Right lung (tissue), 5 donors: ENCODE data around the gene DTNA. TPM values are rescaled to one million over a fixed set of nuclear protein-coding genes. Genes with fewer than 3 reads are reported as not detected.
A peak's percentile ranks its signal among the peaks of the same experiment; 100 is the strongest.

Experiments used
- DNase-seq, 2 donors: peaks; one replicate each; pipeline ENCODE4 v3.0.0-alpha.2; 2013
- polyA plus RNA-seq, 5 donors: library from polyadenylated mRNA; unstranded; fragments of 120-200 nt; gene quantifications; one replicate each; pipeline versions ENCODE4 v1.2.1 to v1.2.3, GENCODE V29; 2013; ENCODE audit warnings: inconsistent platforms in 1 of 5, low replicate concordance in 1 of 5; ENCODE audit not compliant: insufficient read length in 5 of 5, insufficient read depth in 1 of 5

Gene DTNA
- polyA plus RNA-seq, 5 donors = 6.6 to 12.4 (median 9.2) TPM

DNA sequence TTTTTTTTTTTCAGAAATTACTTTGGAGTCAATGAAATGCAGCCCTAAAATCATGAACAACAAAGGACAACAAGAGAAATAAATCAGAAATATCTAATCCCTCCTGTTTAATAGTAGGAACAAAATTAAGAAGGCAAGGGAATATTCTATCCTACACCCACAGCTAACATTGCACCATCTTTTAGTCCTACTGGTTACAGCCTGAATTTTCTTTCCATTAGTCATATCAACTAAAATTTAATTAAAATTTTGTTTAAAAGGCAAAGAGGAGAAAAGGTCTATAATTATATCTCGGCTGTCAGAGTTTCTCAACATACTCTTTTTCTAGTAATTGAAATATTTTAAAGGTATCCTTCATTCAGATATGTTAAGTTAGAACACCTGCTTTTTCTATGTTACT, 61.9 kb downstream of the DTNA start:
- DNase-seq = no peak

DNA sequence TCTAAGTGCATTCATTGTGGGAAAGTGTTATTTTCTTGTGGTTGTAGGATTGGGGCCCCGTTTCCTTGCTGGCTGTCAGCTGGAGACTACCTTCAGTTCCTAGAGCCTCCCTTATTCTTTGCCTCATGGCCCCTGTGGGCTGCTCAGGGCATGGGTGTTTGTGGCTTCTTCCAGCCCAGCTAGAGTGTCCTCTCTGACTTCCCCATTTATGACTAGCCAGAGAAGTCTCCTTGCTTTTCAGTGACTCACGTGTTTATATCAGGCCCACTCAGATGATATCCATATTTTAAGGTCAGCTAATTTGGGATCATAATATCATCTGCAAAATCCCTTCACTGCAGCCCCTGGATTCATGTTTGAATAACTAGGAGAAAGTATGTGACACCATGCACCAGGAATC, 62.8 kb downstream of the DTNA start:
- no peak for DNase-seq

DNA sequence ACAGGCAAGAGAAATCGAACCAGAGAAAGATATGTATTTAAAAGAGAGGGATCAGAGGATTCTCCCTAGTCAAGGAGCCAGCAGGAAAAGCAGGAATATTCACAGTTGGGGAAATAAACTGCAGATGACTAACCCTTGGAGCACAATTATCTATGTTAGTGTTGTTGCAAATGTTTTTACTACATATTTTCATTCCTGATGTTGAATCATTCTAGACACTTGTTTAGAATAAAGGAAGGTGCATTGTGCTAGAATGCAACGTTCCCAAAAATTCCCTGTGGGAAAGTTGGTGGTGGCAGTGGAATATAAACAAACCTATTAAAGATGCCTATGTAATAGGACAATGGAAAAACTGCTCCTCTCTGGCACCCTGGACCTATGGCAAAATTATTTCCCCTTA, 63.3 kb downstream of the DTNA start:
- no peak for DNase-seq

DNA sequence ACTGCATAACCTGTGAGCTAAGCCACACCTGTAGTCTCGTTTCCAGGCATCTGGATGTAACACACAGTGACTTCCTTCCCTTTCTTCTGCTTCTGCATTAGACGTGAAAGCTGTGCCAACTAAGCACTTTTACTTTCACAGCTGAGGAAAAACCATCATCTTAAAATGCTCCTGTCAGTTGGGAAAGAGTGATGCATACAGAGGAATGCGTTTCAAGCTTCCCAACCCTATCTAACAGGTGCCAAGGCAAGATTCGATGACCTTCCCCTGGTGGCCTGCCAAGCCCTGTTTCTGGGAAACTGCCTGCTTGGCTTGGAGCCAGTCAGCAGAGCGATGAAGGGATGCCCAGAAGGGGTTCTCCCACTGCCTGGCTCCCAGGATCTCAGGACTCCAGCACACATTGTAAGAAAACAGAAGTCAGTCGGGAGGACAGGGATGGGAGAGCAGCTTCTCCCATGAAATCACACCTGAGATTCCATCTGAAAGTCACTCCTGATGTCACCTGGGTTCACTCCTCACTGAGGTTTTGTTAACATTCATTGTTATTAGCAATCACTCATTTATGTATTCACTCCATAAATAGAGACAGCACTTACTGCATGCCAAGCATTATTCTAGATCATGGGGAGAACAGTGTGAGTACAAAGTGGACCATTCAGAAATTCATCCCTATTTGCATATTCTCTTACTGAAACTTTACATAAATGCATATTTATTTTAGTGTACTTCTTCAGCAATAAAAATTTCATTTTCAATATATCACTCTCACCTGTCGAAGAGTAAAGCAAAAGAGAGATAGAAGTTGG, 64.1 kb downstream of the DTNA start:
- DNase-seq = no peak

DNA sequence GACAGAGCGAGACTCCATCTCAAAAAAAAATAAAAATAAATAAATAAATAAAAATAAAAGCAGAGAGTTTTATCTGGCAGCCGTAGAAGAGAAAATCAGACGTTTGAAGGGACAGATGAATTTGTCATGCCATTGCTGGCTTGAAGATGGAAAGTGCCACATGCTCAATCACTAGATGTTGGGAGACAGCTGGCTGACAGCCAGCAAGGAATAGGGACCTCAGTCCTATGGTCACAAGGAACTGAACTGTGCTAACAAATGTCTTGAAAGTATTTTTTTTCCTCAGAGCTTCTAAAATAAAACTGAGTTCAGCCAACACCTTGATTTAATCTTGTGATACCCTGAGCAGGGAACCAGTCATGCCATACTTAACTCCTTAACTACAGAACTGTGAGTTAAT, 65.4 kb downstream of the DTNA start:
- no peak for DNase-seq

DNA sequence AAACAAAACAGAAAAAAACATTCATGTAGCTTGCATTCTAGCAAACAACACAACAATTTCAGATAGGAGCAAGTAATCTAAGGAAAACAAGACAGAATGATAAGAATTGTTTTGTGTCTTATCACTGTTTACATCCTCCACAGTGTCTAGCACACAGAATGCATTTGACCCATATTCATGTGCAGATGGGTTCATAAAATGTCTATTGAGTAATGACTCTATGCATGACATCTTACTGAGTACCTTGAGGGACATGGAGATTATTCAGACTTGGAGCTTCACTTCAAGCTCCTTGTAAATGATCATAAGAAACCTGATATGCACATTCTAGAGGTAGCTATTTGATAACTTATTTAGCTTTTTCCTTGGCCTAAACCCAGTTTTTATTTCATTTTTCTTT, 69.0 kb downstream of the DTNA start:
- DNase-seq = no peak

DNA sequence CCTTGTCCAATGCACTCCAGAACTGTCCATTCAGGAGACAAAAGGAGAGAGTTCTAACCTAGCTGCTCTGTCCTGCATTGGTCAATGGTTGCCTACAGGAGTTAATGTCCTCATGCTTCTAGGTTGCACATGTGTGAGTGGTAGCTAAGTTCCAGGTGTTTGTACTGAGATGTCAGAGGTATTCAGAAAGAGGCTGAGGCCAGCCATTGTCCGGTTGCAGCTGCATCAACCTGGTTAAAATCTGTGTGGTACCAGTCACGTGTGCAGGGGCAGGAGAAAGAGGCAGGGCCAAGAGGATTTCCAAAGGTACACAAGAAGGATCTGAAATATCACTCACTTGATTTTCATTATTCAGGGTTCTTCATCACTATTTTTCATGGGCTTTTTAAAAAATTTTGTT, 70.8 kb downstream of the DTNA start:
- DNase-seq = no peak

DNA sequence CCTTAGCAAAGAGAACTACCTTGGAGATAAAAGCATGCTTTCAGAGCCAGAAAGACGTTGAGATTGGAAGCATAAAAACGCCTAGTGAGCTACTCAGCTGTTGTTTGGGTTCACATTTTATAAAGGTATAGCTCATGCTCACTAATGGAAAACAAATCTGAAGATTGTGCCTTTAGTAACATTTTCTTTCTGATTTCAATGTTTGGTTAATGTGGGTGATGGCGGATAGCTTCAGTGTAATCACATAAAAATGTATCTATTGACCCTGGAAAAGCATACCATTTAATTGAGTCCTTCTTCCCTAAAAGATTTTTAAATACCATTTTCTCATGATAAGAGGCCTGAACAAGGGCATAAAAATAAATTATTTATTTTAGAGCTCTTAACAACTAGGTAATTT, 73.4 kb downstream of the DTNA start:
- DNase-seq = no peak

DNA sequence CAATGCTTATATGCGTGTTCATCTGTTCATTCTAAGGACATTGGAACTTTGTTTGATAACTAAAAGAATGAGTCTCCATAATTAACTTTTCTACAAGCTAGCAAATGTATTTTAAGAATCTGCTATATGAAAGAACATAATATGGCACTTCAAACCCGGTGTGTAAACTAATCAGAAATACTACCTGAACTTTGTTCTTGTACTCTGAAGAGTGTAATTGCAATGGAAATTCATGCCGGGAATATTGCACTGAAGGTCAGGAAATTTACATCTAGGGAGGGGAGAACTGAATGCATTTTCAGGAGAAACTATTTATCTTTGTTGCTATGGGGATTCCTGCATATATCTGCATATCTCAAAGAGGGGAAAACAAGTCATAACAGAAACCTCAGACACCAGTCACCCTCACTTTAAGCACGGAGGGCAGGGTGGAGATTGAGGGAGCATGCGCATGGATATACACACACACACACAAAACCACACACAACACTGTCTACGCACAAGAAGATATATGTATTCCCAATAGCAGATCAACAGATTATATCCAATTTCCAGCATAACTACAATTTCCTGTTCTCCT, 76.2 kb downstream of the DTNA start:
- no peak for DNase-seq

DNA sequence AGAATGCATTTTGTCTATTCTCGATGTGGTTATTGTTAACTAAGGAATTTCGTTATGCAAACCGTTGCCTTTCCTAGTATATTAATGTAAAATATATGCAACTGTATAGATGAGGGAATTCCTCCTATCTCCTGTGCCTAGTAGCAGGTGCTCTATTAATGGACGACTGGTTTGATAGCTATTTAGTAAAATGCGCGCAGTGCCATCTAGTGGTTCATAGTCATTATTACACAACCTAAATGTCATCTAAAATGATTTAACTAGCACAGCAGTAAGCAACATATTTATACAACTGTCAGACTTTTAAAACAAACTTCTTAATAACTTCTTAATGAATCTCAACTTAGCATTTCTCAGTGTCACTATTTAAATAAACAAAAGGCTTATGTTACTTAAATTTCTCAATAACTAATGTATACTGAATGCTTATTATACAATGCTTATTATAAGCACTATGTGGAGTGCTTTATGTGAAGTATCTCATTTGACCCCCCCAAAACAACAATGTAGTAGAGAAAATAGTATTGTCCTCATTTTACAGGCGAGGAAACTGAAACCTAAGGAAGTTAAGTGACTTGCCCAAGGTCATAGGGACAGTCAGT, 77.9 kb downstream of the DTNA start:
- peak in 1 of 2 donors; percentile 64 for DNase-seq

DNA sequence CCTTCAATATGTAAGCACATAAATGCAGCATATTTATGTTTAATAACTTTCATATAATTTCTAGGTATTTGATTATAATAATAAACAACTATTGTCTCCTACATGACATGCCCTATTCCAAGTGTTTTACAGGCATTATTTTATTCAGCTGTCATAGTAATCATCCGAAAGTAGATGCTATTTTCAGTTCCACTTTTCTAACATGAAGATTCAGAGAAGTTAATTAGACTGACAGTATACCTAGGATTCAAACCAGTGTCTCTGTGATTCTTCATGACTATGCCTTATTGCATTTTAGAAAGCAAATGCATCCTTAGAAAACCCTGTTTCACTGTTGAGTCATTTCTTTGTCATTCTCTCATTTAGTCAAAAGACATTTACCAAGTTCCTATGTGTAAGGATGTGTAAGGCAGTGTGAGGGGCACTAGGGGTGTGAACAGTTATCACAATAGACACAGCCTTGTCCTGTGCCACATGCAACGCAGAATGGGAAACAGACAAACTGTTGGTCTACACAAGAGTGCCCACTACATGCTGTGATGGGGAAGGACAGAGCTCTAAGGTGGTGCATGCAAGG, 79.8 kb downstream of the DTNA start:
- DNase-seq = no peak

DNA sequence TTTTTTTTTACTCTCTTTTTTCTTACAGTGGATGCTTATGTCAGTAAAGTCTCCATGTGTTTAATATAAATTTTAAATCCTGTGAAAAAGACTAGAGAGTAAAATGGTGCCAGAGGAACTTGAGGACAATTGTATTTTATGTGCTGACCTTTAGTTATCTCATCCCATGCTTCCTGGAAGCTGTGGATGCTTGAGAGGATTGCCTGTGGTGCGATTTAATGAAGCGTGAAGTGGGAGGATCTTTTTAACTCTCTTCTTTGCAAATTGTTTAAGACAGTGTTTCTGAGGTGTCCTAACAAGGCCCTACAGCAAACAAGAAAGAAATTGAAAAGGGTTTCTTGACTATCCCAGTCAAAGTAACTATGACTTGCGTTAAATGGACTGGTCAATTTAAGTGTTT, 84.2 kb downstream of the DTNA start:
- no peak for DNase-seq

DNA sequence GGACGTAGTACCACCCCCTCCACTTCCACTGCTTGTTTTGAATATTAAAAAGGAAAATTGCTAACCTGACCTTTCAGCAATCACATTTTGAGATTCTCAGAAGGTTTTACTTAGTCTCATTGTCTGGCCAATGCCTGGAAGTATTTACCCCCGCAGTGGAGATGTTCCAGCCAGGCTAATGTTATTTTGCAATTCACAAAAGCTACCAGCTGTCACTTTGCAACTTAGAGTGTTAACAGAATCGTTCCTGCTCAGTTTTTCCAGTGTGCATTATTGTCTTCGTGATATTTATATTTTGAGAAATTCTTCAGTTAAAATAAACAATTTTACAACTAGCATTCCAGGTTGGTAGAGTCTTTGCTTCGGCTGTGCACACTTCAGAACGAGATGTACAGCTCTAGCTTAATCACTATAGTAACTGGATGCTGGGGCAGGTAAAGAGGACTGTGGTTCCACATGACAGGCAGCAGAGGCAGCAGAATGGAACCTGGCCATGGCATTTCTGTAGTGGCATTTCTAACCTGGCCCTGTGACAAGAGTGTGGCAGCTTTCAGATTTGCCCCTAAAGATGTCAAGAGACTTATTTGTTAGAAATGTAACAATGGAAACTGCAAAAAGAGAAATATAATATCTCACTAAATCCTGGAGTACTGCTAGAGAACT, 85.1 kb downstream of the DTNA start:
- DNase-seq = no peak

DNA sequence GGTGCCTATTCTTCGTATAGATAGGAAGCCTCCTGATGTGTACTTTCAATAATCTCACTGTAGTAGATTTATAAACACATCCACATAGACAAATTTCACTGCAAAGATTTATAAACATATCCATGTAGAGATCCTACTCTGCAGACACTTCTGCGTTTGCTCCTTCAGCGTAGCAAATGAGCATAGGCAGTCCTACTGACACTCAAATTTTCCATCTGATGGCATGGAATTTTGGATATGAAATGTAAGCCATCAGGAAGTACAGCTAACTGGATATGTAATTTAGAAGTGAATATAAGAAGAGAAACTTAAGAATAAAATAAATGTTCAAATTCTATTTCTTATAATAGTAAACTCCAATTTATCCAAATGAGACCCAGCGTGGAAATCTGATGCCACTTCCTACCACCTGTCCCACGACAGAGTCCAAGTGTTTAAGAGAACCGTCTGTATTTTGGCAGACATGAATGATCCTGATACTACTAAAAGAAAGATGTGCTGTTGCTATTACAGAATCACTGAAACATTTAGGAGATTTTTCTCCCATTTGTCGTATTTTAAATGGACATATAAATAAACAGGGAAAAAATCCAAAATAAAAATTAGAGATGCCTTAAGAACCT, 86.0 kb downstream of the DTNA start:
- no peak for DNase-seq

DNA sequence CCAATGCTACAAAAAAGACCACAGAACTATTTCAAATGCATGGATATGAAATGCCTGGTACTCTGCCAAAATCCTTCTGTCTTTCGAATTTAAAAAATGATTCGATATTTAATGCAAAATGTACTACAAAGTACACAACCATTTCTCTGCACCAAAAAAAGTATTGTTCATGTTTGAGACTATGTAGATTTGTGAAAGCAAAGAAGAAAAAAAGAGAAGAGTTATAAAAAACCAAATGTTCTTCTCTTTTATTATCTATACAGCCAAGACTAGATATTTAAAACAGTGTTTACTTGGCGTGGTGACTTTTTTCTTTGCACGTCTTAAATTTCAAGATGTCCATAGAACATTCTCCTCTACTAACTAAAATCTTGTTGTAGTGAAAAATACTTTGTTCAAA, 89.2 kb downstream of the DTNA start:
- no peak for DNase-seq

DNA sequence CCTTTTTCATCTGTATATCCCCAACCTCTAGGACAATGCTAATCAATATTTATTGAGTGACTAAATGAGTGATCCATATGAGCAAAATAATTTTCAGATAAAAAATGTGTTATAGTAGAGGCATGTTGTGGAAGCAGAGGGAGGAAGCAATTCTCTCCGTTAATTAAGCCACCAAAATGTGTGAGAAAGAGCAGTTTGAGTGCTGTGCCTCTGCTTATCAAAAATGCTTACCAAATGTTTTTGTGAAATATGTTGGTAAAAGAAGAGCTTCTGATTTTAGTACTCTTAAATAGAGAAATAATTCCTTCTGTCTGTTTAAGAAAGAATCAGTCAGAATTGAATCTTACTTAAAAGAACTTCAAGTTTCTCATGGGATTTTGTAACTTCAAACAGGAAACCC, 90.3 kb downstream of the DTNA start:
- no peak for DNase-seq

DNA sequence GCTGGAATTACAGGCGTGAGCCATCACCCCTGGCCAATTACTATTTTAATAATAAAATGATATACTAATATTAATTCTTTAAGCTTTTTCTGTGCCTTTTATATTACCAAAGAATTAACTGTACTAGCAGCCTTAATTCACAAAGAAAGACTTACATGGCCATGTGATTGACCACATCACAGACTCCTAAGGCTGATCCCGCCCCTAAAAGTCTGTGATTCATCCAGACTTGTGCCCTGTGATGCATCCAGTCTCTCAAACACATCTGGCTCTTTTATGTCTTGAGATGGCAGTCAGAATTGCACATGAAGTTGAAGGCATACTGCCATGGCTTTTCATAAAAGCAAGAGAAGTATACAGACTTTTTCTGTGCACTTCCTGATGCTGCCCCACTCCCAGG, 91.7 kb downstream of the DTNA start:
- DNase-seq = no peak

DNA sequence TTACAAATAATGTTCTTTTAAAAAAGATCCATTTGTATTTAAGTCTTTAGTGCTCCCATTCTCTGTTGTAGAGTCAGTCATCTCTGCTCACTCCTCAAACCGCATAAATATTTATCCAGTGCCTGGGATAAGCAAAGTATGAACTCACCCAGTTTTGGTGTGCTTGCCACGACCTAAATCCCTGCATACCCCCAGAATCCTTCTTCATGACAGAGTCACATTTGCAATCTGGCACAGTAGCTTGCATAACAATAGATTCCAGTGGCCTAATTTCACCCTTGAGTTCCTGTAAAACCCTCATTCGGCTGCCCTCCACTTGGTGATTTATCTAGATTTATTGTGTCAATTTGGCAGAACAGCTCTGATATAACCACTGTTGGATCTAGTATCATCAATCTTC, 92.9 kb downstream of the DTNA start:
- DNase-seq = no peak

DNA sequence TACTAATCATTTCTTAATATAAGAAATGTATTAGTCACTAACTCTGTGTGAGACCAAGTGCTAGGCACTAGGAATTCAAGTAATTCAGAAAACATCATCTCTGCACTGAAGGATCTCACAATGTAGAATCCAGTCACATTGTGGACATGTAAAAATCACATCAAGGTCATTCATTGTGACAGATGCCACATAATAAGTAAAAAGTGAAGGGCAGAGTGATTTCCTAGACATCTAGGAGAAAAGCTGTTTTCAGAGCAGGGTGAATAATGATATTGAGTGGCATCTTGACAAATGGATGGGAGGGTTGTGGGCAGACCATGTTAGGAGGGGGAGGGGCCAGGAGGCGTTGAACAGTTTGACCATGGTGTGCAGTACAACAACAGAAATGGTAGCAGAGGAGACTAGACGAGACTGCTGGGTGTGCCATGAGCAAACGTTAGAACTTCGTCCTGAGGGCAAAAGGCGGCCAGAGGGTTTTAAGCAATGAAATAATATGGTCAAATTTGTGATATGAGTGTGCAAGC, 93.8 kb downstream of the DTNA start:
- DNase-seq = no peak

DNA sequence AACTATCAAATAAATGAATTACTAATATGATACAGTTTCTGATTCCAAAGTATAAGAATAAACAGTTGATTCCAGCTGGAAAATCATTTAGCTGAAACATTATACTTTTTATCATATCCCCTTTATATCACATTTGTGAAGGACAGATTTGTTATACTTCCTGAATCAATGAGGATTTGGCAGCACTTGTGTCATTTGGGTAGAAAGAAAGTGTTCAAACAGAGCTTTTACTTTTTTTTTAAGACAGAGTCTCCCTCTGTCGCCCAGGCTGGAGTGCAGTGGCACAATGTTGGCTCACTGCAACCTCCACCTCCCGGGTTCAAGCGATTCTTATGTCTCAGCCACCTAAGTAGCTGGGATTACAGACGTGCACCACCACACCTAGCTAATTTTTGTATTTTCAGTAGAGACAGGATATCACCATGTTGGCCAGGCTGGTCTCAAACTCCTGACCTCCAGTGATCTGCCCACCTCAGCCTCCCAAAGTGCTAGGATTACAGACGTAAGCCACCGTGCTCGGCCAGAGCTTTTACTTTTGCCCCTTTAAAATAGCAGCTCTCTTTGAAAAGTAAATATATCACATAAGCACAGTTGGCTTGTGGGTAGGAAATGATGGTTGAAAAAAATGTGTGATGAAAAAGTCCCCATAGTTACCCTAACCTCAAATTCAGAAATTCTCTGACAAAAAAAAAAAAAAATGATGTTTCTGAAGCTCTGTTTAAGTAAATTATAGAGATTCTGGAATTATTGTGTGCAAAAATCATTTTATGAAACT, 95.2 kb downstream of the DTNA start:
- DNase-seq = no peak

DNA sequence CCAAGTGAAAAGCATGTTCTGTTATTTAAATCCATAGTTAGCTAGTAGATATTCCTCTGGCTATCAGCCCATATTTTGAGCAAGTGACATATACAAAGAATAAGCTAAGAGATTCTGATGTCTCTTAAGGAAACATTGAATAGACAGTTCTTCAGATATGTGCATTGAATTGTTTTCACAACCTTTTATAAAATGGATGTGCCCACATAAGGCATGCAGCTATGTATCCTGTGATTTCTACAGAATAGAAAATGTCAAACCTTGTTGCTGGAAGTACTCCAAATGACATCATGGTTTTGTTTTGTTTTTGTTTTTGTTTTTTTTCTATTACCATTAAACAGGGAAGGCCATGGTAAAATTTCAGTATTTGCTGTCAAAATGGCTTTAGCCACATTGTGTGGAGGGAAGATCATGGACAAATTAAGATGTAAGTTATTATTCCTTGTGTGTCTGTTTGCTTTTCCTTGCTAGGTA, 95.8 kb downstream of the DTNA start:
- peak in 1 of 2 donors; percentile 13 for DNase-seq
